Activated effector memory CD4-positive, alpha-beta T cell treated with anti-CD3 and anti-CD28 coated beads, Interleukin-2, amount 50 U/mL, for 16 hours (primary cell): ENCODE data around the gene OR12D3.
"Not testable (repeated sequence)": the region's sequence is repeated elsewhere in the genome, so short reads cannot be mapped to it uniquely, and the experiment has no call there.

ENCODE experiments used
- DNase-seq: peaks from one replicate; pipeline ENCODE4 v3.0.0-alpha.2; 2020

Gene OR12D3, protein sequence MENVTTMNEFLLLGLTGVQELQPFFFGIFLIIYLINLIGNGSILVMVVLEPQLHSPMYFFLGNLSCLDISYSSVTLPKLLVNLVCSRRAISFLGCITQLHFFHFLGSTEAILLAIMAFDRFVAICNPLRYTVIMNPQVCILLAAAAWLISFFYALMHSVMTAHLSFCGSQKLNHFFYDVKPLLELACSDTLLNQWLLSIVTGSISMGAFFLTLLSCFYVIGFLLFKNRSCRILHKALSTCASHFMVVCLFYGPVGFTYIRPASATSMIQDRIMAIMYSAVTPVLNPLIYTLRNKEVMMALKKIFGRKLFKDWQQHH

GRCh38 chr6:29375191-29375590 lies at the start of gene OR12D3:
OR12D3 (minus strand) TSS chr6:29375291; CDS start chr6:29375287, 4 bp downstream.
- no peak for DNase-seq

GRCh38 chr6:29424575-29424974 lies 49.5 kb upstream of the OR12D3 start:
- DNase-seq, result no peak

- no peak for DNase-seq
Observed at GRCh38 chr6:29424168-29424567, 49.1 kb upstream of the OR12D3 start.

GRCh38 chr6:29419516-29419915 lies 44.4 kb upstream of the OR12D3 start:
- DNase-seq, result no peak

- no peak for DNase-seq
Observed at GRCh38 chr6:29414588-29414987, 39.5 kb upstream of the OR12D3 start, which contains the start of gene OR12D1. OR12D1 (plus strand) TSS chr6:29414928.

- DNase-seq, result no peak
Observed at GRCh38 chr6:29403801-29404200, 28.7 kb upstream of the OR12D3 start.

DNA sequence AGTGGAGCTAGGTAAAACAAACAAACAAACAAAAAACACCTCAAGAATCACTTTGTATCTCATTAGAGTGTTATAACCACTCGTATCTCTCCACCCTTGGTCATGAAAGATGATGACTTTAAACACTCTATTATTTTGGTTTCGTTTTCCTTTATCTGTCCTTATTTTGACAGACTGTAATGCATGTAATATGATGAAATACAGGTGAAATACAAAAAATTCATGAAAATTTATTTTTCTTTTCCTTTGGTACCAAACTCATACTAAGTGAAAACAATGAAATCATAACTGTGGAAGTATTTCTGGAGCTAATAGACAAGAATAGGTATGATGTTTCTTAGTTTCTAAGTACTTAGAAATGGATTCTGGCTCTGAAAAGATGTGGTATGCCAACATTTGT lies 24.4 kb upstream of the OR12D3 start:
- DNase-seq, result no peak

GRCh38 chr6:29395331-29395730 lies 20.2 kb upstream of the OR12D3 start, which contains the start of gene OR12D2:
OR12D2 (plus strand) TSS chr6:29395631; CDS start chr6:29396700, 1,069 bp downstream.
- no peak for DNase-seq

GRCh38 chr6:29388533-29388932 lies 13.4 kb upstream of the OR12D3 start:
- DNase-seq, result no peak

DNA sequence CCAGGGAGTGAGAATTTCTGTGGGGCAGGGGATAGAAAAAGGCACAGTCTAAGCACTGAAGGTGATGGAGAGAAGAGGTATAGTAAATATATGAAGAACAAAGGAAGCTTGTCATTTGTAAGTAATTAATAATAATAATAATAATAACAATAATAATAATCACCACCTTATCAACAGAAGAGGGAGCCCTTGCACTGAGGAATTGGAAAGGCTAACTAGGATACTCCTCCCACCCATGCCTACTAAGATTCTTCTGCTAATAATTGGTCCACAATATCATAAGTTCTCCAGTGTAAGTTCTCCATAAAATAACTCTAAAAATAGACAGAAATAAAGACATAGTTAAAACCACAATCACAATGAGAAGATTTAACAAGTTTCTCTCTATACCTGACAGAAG lies 912 bp upstream of the OR12D3 start:
- DNase-seq, result no peak

DNA sequence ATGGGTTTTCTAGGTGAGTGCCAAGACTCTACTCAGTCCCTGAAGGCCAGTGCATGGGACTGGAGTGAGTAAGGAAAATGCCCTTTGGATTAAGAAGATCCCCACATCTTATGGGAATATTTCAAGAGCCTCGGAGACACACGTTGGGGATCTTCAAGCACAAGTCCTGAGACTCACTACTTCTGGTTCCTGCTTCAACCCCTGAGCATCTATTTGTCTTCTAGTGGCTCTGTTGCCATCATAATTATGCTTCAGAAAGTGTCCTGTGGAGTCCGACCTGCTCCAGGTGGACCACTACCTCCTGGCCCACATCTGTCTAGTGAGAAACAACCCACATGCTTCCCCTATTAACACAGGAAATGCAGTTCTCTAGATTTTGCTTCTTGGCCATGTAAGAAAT lies 6.3 kb downstream of the OR12D3 start, which contains the start of gene OR5V1:
OR5V1 (minus strand) TSS at position 101 of the 400 bp plus-strand sequence. CDS start 12,670 bp downstream, outside the sequence.
- DNase-seq, result no peak

- no peak for DNase-seq
Observed at GRCh38 chr6:29355603-29356002, 19.5 kb downstream of the OR12D3 start.

DNA sequence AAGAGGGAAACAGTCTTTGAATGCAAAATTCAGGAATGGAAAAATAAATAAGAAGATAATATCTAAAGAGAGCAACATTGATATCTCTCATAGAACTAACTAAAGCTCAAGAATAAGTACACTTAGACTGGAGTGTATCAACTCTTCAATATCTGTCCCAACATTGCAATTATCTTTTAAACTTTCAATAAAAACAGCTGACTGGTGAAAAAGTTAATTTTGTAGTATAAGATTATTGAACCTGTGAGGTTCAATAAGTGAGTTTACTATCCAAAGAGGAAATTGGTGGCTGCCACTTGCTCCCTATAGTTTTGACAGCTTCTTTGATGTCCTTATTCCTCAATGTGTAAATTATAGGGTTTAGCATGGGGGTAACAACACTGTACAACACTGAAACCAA lies 20.1 kb downstream of the OR12D3 start:
- no peak for DNase-seq

- not testable (repeated sequence) for DNase-seq
Observed at GRCh38 chr6:29349348-29349747, 25.7 kb downstream of the OR12D3 start.

- no peak for DNase-seq
Observed at GRCh38 chr6:29345380-29345779, 29.7 kb downstream of the OR12D3 start.

DNA sequence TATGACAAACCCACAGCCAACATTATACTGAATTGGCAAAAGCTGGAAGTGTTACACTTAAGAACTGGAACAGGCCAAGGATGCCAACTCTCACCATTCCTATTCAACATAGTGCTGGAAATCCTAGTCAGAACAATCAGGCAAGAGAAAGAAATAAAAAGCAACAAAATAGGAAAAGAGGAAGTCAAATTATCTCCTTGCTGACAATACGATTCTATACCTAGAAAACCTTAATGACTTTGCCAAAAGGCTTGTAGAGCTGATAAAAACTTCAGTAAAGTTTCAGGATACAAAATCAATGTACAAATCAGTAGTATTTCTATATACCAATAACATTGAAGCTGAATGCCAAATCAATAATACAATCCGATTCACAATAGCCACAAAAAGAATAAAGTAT lies 38.8 kb downstream of the OR12D3 start:
- no peak for DNase-seq

GRCh38 chr6:29332676-29333075 lies 42.4 kb downstream of the OR12D3 start:
- DNase-seq, result no peak

GRCh38 chr6:29325777-29326176 lies 49.3 kb downstream of the OR12D3 start:
- no peak for DNase-seq
